PFSK-1 (cell line): ENCODE measurements around the gene RPL15.

Source experiments
- FOXP2 ChIP-seq: optimal IDR thresholded peaks from 2 replicates; pipeline ENCODE3; 2011; ENCODE audit warnings: borderline replicate concordance, control low read depth, inconsistent platforms; ENCODE audit not compliant: insufficient read depth; ENCODE audit errors: extremely low read length, extremely low read depth
- POLR2AphosphoS5 ChIP-seq: IDR thresholded peaks from 2 replicates; pipeline ENCODE4 v1.6.1; 2012; ENCODE audit warnings: low read depth, mild to moderate bottlenecking, control low read depth, low read length, moderate library complexity
- SIN3A ChIP-seq: IDR thresholded peaks from 2 replicates; pipeline ENCODE4 v1.6.1; 2012; ENCODE audit warnings: mild to moderate bottlenecking, low read length, moderate library complexity, borderline replicate concordance; ENCODE audit not compliant: insufficient read depth
- TAF1 ChIP-seq: IDR thresholded peaks from 2 replicates; pipeline ENCODE4 v1.6.1; 2012; ENCODE audit warnings: low read length, control low read depth, borderline replicate concordance; ENCODE audit not compliant: insufficient read depth
- TF ChIP-seq, protein P1 (sequence below), 2 experiments: IDR thresholded peaks; 2 replicates each; pipeline versions ENCODE4 v1.6.1 to v1.8.0; 2011 to 2012; ENCODE audit warnings: low read depth in 2 of 2, low read length in 2 of 2, control low read depth in 1 of 2, inconsistent platforms in 1 of 2, mild to moderate bottlenecking in 1 of 2, moderate library complexity in 1 of 2; ENCODE audit not compliant: insufficient read depth in 1 of 2

The RPL15 gene

DNA sequence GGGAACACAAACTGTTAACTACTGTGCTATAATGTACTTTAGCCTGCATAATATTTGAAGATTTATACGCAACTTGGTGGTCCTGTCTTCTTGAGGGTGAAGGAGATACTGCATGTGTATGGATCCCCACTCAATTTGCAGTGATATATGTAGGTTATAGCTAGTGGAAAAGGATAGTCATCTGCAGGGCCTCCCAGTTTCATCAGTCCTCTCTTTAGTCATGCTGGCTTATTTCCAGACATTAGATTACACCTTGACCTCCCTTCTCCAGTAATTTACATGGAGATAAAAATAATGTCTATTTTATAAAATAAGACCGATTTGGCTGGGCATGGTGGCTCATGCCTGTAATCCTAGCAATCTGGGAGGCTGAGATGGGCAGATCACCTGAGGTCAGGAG lies 31.8 kb downstream of the RPL15 start:
- TF ChIP-seq TAF1: no peak
- no peak for TF ChIP-seq POLR2AphosphoS5
- no peak for TF ChIP-seq SIN3A

DNA sequence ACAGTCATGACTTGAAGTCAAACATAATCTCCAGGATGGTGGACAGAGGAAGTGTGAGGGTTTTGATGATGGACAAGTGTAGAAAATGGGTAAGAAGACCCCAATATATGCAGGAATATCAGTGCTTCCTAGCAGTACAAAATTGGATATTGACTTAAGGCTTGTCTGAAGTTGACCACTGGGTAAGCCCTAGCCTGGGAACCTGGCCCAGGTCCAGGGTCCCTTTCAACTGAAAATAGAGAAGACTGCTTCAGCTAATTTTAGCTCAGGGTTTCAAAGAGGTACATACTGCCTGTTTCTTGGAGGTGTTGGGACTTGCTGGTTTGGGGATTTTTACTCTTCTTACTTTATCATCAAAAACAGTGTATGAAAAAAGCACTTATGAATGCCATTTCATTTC lies 32.9 kb downstream of the RPL15 start:
- no peak for TF ChIP-seq SIN3A
- TF ChIP-seq TAF1: no peak
- TF ChIP-seq POLR2AphosphoS5: no peak
- TF ChIP-seq, protein P1, sequence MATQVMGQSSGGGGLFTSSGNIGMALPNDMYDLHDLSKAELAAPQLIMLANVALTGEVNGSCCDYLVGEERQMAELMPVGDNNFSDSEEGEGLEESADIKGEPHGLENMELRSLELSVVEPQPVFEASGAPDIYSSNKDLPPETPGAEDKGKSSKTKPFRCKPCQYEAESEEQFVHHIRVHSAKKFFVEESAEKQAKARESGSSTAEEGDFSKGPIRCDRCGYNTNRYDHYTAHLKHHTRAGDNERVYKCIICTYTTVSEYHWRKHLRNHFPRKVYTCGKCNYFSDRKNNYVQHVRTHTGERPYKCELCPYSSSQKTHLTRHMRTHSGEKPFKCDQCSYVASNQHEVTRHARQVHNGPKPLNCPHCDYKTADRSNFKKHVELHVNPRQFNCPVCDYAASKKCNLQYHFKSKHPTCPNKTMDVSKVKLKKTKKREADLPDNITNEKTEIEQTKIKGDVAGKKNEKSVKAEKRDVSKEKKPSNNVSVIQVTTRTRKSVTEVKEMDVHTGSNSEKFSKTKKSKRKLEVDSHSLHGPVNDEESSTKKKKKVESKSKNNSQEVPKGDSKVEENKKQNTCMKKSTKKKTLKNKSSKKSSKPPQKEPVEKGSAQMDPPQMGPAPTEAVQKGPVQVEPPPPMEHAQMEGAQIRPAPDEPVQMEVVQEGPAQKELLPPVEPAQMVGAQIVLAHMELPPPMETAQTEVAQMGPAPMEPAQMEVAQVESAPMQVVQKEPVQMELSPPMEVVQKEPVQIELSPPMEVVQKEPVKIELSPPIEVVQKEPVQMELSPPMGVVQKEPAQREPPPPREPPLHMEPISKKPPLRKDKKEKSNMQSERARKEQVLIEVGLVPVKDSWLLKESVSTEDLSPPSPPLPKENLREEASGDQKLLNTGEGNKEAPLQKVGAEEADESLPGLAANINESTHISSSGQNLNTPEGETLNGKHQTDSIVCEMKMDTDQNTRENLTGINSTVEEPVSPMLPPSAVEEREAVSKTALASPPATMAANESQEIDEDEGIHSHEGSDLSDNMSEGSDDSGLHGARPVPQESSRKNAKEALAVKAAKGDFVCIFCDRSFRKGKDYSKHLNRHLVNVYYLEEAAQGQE (IDR thresholded peaks at IDR 0.05; ENCODE audit: insufficient read depth in 1 of 2, low read depth in 2 of 2, low read length in 2 of 2): no peak
- TF ChIP-seq FOXP2: no peak

- TF ChIP-seq SIN3A (no peak), TAF1 (no peak), POLR2AphosphoS5 (no peak), FOXP2 (no peak)
- TF ChIP-seq, protein P1 (IDR thresholded peaks at IDR 0.05; ENCODE audit: insufficient read depth in 1 of 2, low read depth in 2 of 2, low read length in 2 of 2): no peak
Measured at GRCh38 chr3:23950293-23950692, 33.4 kb downstream of the RPL15 start.

GRCh38 chr3:23952646-23953045 lies 35.7 kb downstream of the RPL15 start:
- TF ChIP-seq POLR2AphosphoS5 (no peak), SIN3A (no peak), FOXP2 (no peak), TAF1 (no peak)
- TF ChIP-seq, protein P1 (IDR thresholded peaks at IDR 0.05; ENCODE audit: insufficient read depth in 1 of 2, low read depth in 2 of 2, low read length in 2 of 2): no peak

DNA sequence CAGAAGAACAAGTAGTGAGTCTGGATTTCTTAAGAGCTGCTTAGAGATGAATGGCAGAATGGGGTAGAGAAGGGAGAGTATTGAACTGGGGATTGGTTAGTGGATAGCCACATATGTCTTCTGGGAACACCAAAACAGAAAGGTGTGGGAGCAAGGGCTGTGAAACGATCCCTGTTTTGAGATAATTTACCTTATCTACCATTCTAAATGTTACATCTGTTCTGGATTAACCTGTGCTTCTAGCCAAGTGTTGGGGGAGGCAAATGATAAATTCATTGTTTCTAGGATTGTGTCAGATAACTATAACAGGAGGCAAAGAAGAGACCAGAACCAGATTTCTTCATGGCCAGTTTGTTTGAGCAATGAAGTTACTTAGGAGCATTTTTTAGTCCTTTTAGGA lies 36.6 kb downstream of the RPL15 start:
- no peak for TF ChIP-seq POLR2AphosphoS5
- no peak for TF ChIP-seq TAF1
- TF ChIP-seq SIN3A: no peak
- TF ChIP-seq FOXP2: no peak
- TF ChIP-seq, protein P1 (IDR thresholded peaks at IDR 0.05; ENCODE audit: insufficient read depth in 1 of 2, low read depth in 2 of 2, low read length in 2 of 2): no peak
